ENCODE results near the gene FGF1.

Gene FGF1

DNA sequence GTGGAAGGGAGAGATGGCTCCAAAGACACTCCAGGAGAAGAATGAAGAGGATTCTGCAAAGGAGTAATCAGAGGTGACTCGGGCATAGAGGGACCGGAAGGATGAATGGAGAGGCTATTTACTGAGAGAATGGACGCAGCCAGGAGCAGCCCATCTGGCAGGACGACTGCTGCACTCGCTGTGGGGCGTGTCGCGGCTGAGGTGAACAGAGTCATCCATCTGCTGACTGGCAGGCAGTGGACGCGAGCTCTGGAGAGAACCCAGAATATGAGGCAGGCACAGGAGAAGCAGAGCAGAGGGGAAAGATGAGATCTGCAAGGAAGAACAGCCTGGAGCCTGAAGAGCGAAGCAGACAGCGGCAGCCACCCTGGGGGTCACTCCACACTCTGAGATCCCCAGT lies 16.4 kb downstream of the FGF1 start:
- H3K27ac ChIP-seq (ENCODE audit: low read depth, low read length, poor library complexity, severe bottlenecking): no peak overlapping the region
- H3K4me3 ChIP-seq (ENCODE audit: low read depth, low read length, poor library complexity, severe bottlenecking): no peak overlapping the region
- no peak overlapping the region for H3K4me2 ChIP-seq (ENCODE audit: low read length)
- H3K4me1 ChIP-seq (ENCODE audit: insufficient read depth, low read length, severe bottlenecking): no peaks in the 10 kb centered on the region
- no peaks in the 10 kb centered on the region for H3F3A ChIP-seq (ENCODE audit: insufficient read depth, low read length)
- TF ChIP-seq, protein P1, sequence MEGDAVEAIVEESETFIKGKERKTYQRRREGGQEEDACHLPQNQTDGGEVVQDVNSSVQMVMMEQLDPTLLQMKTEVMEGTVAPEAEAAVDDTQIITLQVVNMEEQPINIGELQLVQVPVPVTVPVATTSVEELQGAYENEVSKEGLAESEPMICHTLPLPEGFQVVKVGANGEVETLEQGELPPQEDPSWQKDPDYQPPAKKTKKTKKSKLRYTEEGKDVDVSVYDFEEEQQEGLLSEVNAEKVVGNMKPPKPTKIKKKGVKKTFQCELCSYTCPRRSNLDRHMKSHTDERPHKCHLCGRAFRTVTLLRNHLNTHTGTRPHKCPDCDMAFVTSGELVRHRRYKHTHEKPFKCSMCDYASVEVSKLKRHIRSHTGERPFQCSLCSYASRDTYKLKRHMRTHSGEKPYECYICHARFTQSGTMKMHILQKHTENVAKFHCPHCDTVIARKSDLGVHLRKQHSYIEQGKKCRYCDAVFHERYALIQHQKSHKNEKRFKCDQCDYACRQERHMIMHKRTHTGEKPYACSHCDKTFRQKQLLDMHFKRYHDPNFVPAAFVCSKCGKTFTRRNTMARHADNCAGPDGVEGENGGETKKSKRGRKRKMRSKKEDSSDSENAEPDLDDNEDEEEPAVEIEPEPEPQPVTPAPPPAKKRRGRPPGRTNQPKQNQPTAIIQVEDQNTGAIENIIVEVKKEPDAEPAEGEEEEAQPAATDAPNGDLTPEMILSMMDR (IDR thresholded peaks at IDR 0.05; ENCODE audit: low read length): no peak
- TF ChIP-seq EZH2 (IDR thresholded peaks at IDR 0.05; ENCODE audit: borderline replicate concordance, low read length): no peak
- H3K27me3 ChIP-seq (ENCODE audit: insufficient read depth, low read length): peaks cover 4% of the 10 kb centered on the region; the same call in 1 of the 2 replicates
- no peaks in the 10 kb centered on the region for H3K79me2 ChIP-seq (ENCODE audit: insufficient read depth, low read length)
- H4K20me1 ChIP-seq (ENCODE audit: insufficient read depth, low read length): no peaks in the 10 kb centered on the region
- H3K9me3 ChIP-seq (ENCODE audit: low read length): no peaks in the 10 kb centered on the region
- no peaks in the 10 kb centered on the region for H3K9me2 ChIP-seq (ENCODE audit: low read depth, low read length)
- H3K9ac ChIP-seq (ENCODE audit: low read length): no peak overlapping the region
- no peak overlapping the region for H2AFZ ChIP-seq (ENCODE audit: low read length)
- no peaks in the 10 kb centered on the region for H3K36me3 ChIP-seq (ENCODE audit: insufficient read depth, low read length)

DNA sequence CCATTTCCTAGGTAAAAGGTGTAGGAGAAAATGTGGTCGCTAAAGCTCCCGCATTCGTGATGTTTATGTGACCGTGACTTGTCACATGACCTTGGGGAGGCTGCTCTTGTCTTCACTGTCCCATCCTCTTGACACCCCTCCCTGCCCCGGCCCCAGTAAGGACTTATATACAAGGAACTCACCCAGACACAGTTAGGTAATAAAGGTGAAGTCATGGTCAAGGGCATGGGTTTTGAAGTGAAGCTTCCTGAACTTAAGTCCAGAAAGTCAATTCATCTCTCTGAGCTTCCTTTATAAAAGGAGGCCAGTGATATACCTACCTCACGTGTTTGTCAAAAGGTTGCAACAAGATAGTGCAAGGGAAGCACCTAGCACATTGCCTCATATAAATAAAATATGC lies 17.6 kb downstream of the FGF1 start:
- TF ChIP-seq, protein P1 (IDR thresholded peaks at IDR 0.05; ENCODE audit: low read length): no peak
- no peak for TF ChIP-seq EZH2 (IDR thresholded peaks at IDR 0.05; ENCODE audit: borderline replicate concordance, low read length)
- H3K36me3 ChIP-seq (ENCODE audit: insufficient read depth, low read length): no peaks in the 10 kb centered on the region
- H2AFZ ChIP-seq (ENCODE audit: low read length): no peak overlapping the region
- H3F3A ChIP-seq (ENCODE audit: insufficient read depth, low read length): no peaks in the 10 kb centered on the region
- H3K4me1 ChIP-seq (ENCODE audit: insufficient read depth, low read length, severe bottlenecking): no peaks in the 10 kb centered on the region
- H3K9me2 ChIP-seq (ENCODE audit: low read depth, low read length): no peaks in the 10 kb centered on the region
- no peak overlapping the region for H3K4me2 ChIP-seq (ENCODE audit: low read length)
- no peak overlapping the region for H3K27ac ChIP-seq (ENCODE audit: low read depth, low read length, poor library complexity, severe bottlenecking)
- no peaks in the 10 kb centered on the region for H3K79me2 ChIP-seq (ENCODE audit: insufficient read depth, low read length)
- no peaks in the 10 kb centered on the region for H4K20me1 ChIP-seq (ENCODE audit: insufficient read depth, low read length)
- peaks cover 4% of the 10 kb centered on the region; the same call in 1 of the 2 replicates for H3K27me3 ChIP-seq (ENCODE audit: insufficient read depth, low read length)
- no peak overlapping the region for H3K9ac ChIP-seq (ENCODE audit: low read length)
- H3K9me3 ChIP-seq (ENCODE audit: low read length): no peaks in the 10 kb centered on the region
- no peak overlapping the region for H3K4me3 ChIP-seq (ENCODE audit: low read depth, low read length, poor library complexity, severe bottlenecking)

DNA sequence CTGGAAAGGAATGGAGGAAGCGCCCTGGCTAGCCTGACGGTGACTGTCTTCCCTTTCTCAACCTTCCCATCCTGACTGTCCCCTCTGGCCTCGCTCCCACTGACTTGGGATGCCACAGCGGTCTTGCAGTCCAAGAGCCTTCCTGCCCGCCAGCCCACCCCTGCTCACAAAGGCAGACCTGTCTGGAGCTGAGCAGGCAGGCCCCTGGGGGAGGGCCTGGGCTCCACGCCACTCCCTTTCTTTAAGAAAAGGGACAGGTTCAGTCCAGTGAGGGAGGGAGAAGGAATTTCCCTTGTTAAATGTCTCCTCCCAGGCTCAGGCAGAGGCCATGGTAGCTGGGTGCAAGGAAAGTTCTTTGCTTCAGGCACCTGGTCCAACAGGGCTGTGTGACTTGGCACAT lies 18.1 kb downstream of the FGF1 start:
- no peak overlapping the region for H3K27ac ChIP-seq (ENCODE audit: low read depth, low read length, poor library complexity, severe bottlenecking)
- H3K27me3 ChIP-seq (ENCODE audit: insufficient read depth, low read length): peaks cover 4% of the 10 kb centered on the region; the same call in 1 of the 2 replicates
- H3K36me3 ChIP-seq (ENCODE audit: insufficient read depth, low read length): no peaks in the 10 kb centered on the region
- no peak overlapping the region for H3K4me3 ChIP-seq (ENCODE audit: low read depth, low read length, poor library complexity, severe bottlenecking)
- H4K20me1 ChIP-seq (ENCODE audit: insufficient read depth, low read length): no peaks in the 10 kb centered on the region
- H3K9me3 ChIP-seq (ENCODE audit: low read length): no peaks in the 10 kb centered on the region
- TF ChIP-seq, protein P1 (IDR thresholded peaks at IDR 0.05; ENCODE audit: low read length): no peak
- no peak for TF ChIP-seq EZH2 (IDR thresholded peaks at IDR 0.05; ENCODE audit: borderline replicate concordance, low read length)
- H3K4me2 ChIP-seq (ENCODE audit: low read length): no peak overlapping the region
- H3K9me2 ChIP-seq (ENCODE audit: low read depth, low read length): no peaks in the 10 kb centered on the region
- no peak overlapping the region for H3K9ac ChIP-seq (ENCODE audit: low read length)
- H3K79me2 ChIP-seq (ENCODE audit: insufficient read depth, low read length): no peaks in the 10 kb centered on the region
- no peaks in the 10 kb centered on the region for H3K4me1 ChIP-seq (ENCODE audit: insufficient read depth, low read length, severe bottlenecking)
- H3F3A ChIP-seq (ENCODE audit: insufficient read depth, low read length): no peaks in the 10 kb centered on the region
- H2AFZ ChIP-seq (ENCODE audit: low read length): no peak overlapping the region
